Small intestine (tissue), 16 donors: Measurements from ENCODE around the gene MAS1L. TPM values are rescaled to one million over a fixed set of nuclear protein-coding genes. Genes with fewer than 3 reads are reported as not detected.

Source experiments
- DNase-seq, 2 donors: peaks; one replicate each; pipeline versions ENCODE4 v3.0.0 to v3.0.0-alpha.2; 2013
- FAIRE-seq: peaks from 2 replicates; lab custom pipeline; 2012; peaks lifted over from hg19 to GRCh38; lab: Jason Lieb, UNC
- H3K27ac ChIP-seq, 3 donors: one replicate each; pipeline ENCODE4 v1.5.1; 2013; ENCODE audit warnings: low read length in 2 of 3, mild to moderate bottlenecking in 2 of 3, control low read depth in 1 of 3, inconsistent platforms in 1 of 3, low read depth in 1 of 3, moderate library complexity in 1 of 3
- H3K27me3 ChIP-seq, 3 donors: one replicate each; pipeline ENCODE4 v1.6.1; 2013; ENCODE audit warnings: low read length in 3 of 3, inconsistent platforms in 1 of 3; ENCODE audit not compliant: control insufficient read depth in 3 of 3, insufficient read depth in 3 of 3
- H3K36me3 ChIP-seq, 3 donors: one replicate each; pipeline ENCODE4 v1.6.1; 2013; ENCODE audit warnings: low read length in 3 of 3, inconsistent platforms in 1 of 3, low read depth in 1 of 3, mild to moderate bottlenecking in 1 of 3, moderate library complexity in 1 of 3; ENCODE audit not compliant: control insufficient read depth in 3 of 3, insufficient read depth in 2 of 3
- H3K4me1 ChIP-seq, 3 donors: one replicate each; pipeline ENCODE4 v1.6.1; 2013; ENCODE audit warnings: low read length in 2 of 3, inconsistent platforms in 1 of 3, low read depth in 1 of 3, mild to moderate bottlenecking in 1 of 3, moderate library complexity in 1 of 3; ENCODE audit not compliant: control insufficient read depth in 3 of 3, insufficient read depth in 2 of 3
- H3K4me3 ChIP-seq, 3 donors: one replicate each; pipeline ENCODE4 v1.5.1; 2013; ENCODE audit warnings: low read length in 3 of 3, control low read depth in 1 of 3, inconsistent platforms in 1 of 3, low read depth in 1 of 3, mild to moderate bottlenecking in 1 of 3, moderate library complexity in 1 of 3
- H3K9me3 ChIP-seq, 2 donors: one replicate each; pipeline ENCODE4 v1.6.1; 2013; ENCODE audit warnings: low read depth in 1 of 2, low read length in 1 of 2; ENCODE audit not compliant: control insufficient read depth in 2 of 2, insufficient read depth in 1 of 2
- WGBS, 3 donors: extraction: QIAGEN DNeasy Blood & Tissue Kit; methylation state at CpG; one replicate each; pipeline ENCODE4 v1.1.7; 2013; 5-methylcytosine and 5-hydroxymethylcytosine counted together
- long read RNA-seq, 10 donors: transcript quantifications; one replicate each; lab custom pipeline, GENCODE V29; 2026
- polyA plus RNA-seq, 4 donors: library from polyadenylated mRNA; stranded (reverse) in 3 of 4; unstranded in 1 of 4; fragments of 200-250 nt in 3 of 4; fragments of 120-200 nt in 1 of 4; gene quantifications; one replicate each; pipeline versions ENCODE4 v1.2.1 to v1.2.3, GENCODE V29; 2013
- donor health status: healthy with polysubstance abuse.
- donor health status: control.
- donor health status: control.
- donor health status: Bipolar disorder and iron deficiency.
- donor health status: healthy.

The MAS1L gene
- not detected for polyA plus RNA-seq
- long read RNA-seq, donor 1: 0 reads
- long read RNA-seq, donor 2: 0 reads
- long read RNA-seq, donor 3: 0 reads
- long read RNA-seq, donor 4: 0 reads
- long read RNA-seq, donor 5: 0 reads
- long read RNA-seq, donor 6: 0 reads
- long read RNA-seq, donor 7: 0 reads
- long read RNA-seq, donor 8: 0 reads
- long read RNA-seq, donor 9: 0 reads
- long read RNA-seq, donor 10: 0 reads

- WGBS, 3 donors: 86 to 93% (median 86%) methylated on average over 2 of the region's 2 CpGs
- Histone ChIP-seq H3K27ac (no peak within 1 kb of the TSS), H3K4me1 (no peaks in the 10 kb centered on the region), H3K27me3 (no peaks in the 10 kb centered on the region), H3K36me3 (no peaks in the 10 kb centered on the region), H3K9me3 (no peaks in the 10 kb centered on the region), H3K4me3 (no peak within 1 kb of the TSS)
- DNase-seq (no peak), FAIRE-seq (no peak)
These were observed at the start of gene MAS1L for GRCh38 chr6:29487660-29488059. Gene MAS1L (minus strand): TSS chr6:29487956. CDS start chr6:29487902, 54 bp downstream.

DNA sequence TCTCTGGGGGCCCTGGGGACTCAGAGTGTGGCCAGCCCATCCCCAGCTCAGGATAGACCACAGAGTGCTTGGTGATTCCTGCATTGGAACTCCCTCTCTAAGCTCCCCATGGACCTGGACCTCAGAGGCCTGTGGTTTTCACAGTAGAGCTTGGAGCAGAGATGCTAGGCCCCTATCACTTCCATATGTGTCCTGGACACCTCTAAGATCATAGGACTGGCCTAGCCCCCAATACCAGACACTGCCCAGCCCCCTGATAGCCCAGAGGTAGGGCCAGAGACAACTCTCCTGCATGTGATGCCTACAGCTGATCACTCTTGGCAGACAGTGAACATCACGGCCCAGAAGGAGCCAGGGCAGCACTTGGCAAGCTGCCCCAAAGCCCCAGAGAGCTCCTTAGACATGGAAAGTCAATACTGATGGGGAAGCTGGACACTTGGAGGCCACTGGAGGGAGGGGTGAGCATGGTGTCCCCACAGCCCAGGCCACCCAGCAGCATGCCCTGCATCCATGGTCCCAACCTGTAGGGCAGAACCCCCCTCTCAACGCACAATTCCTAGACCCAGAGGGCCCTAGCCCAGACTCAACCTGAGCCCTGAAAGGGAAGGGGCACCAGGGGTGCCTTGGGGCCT, 44.7 kb upstream of the MAS1L start:
- Histone ChIP-seq H3K27me3 (no peaks in the 10 kb centered on the region), H3K27ac (no peak overlapping the region), H3K4me3 (no peak overlapping the region), H3K9me3 (no peaks in the 10 kb centered on the region), H3K4me1 (no peaks in the 10 kb centered on the region), H3K36me3 (no peaks in the 10 kb centered on the region)
- DNase-seq (no peak), FAIRE-seq (no peak)
- 14 to 69% (median 34%) methylated on average over 2 of the region's 2 CpGs for WGBS, 3 donors

- no peaks in the 10 kb centered on the region for H3K4me1 ChIP-seq
- FAIRE-seq: no peak
- no peaks in the 10 kb centered on the region for H3K27me3 ChIP-seq
- H3K36me3 ChIP-seq: no peaks in the 10 kb centered on the region
- WGBS, 3 donors: 46 to 59% (median 52%) methylated on average over 3 of the region's 3 CpGs
- H3K9me3 ChIP-seq: no peaks in the 10 kb centered on the region
- no peak for DNase-seq
- H3K4me3 ChIP-seq: no peak overlapping the region
- H3K27ac ChIP-seq: no peak overlapping the region
These were observed 43.9 kb upstream of the MAS1L start for GRCh38 chr6:29531668-29532067.

- no peak for DNase-seq
- H3K36me3 ChIP-seq: no peaks in the 10 kb centered on the region
- WGBS, 3 donors: 71 to 93% (median 85%) methylated on average over 2 of the region's 2 CpGs
- H3K27me3 ChIP-seq: no peaks in the 10 kb centered on the region
- H3K27ac ChIP-seq: no peak overlapping the region
- H3K9me3 ChIP-seq: no peaks in the 10 kb centered on the region
- H3K4me1 ChIP-seq: no peaks in the 10 kb centered on the region
- H3K4me3 ChIP-seq: no peak overlapping the region
- no peak for FAIRE-seq
These were observed 43.0 kb upstream of the MAS1L start for GRCh38 chr6:29530671-29531310.

DNA sequence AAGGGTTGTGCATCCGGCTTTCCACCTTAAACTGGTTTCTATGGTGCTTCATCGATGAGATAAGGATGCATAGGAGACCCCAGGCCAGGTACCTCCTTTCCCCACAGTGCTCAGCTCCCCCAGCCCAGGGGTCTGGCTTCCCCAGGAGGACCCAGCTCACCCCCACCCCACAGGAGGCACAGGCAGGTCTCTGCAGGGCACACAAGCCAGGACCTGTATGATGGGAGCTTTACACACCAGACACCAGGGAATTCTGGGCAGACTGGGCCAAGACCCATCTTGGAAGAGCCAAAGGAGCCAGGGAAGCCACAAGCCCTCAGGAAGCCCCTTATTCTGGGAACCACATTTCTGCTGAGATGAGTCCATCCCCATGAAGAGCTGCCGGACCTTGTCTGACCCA, 42.2 kb upstream of the MAS1L start:
- no peak overlapping the region for H3K27ac ChIP-seq
- no peaks in the 10 kb centered on the region for H3K36me3 ChIP-seq
- H3K27me3 ChIP-seq: no peaks in the 10 kb centered on the region
- 81 to 87% (median 82%) methylated on average over 3 of the region's 3 CpGs for whole genome bisulfite sequencing, 3 donors
- no peak overlapping the region for H3K4me3 ChIP-seq
- H3K9me3 ChIP-seq: no peaks in the 10 kb centered on the region
- FAIRE-seq (no peak), DNase-seq (no peak)
- no peaks in the 10 kb centered on the region for H3K4me1 ChIP-seq

GRCh38 chr6:29528988-29529560, 41.3 kb upstream of the MAS1L start:
- no peak for FAIRE-seq
- WGBS, 3 donors: 75 to 87% (median 80%) methylated on average over 2 of the region's 2 CpGs

GRCh38 chr6:29528300-29528931, 40.7 kb upstream of the MAS1L start:
- Histone ChIP-seq H3K27ac (no peak overlapping the region), H3K9me3 (no peaks in the 10 kb centered on the region), H3K36me3 (no peaks in the 10 kb centered on the region), H3K4me1 (no peaks in the 10 kb centered on the region), H3K27me3 (no peaks in the 10 kb centered on the region), H3K4me3 (no peak overlapping the region)
- no peak for FAIRE-seq
- WGBS, 3 donors: 55 to 69% (median 64%) methylated on average over 5 of the region's 5 CpGs
- DNase-seq: no peak

More at GRCh38 chr6:29528988-29529560, 41.3 kb upstream of the MAS1L start:
- H3K27me3 ChIP-seq: no peaks in the 10 kb centered on the region
- no peak overlapping the region for H3K27ac ChIP-seq
- DNase-seq: no peak
- no peaks in the 10 kb centered on the region for H3K4me1 ChIP-seq
- no peak overlapping the region for H3K4me3 ChIP-seq
- no peaks in the 10 kb centered on the region for H3K9me3 ChIP-seq
- no peaks in the 10 kb centered on the region for H3K36me3 ChIP-seq

GRCh38 chr6:29527564-29527963, 39.8 kb upstream of the MAS1L start:
- 52 to 73% (median 72%) methylated on average over 2 of the region's 2 CpGs for WGBS, 3 donors
- no peak for DNase-seq
- Histone ChIP-seq H3K27ac (no peak overlapping the region), H3K36me3 (no peaks in the 10 kb centered on the region), H3K4me1 (no peaks in the 10 kb centered on the region), H3K27me3 (no peaks in the 10 kb centered on the region), H3K4me3 (no peak overlapping the region), H3K9me3 (no peaks in the 10 kb centered on the region)
- no peak for FAIRE-seq
